Colonic mucosa (tissue), 4 donors: ENCODE data around the gene PGM5. TPM values are rescaled to one million over a fixed set of nuclear protein-coding genes. Genes with fewer than 3 reads are reported as not detected.

Experiments
- DNase-seq: peaks from one replicate; pipeline ENCODE4 v3.0.0-alpha.2; 2020
- H3K27ac ChIP-seq: fragments of 200-600 bp; one replicate; pipeline ENCODE4 v1.8.0; 2021
- H3K27me3 ChIP-seq: fragments of 200-600 bp; one replicate; pipeline ENCODE4 v1.8.0; 2021
- H3K36me3 ChIP-seq: fragments of 200-600 bp; one replicate; pipeline ENCODE4 v1.8.0; 2021
- H3K4me1 ChIP-seq: fragments of 200-600 bp; one replicate; pipeline ENCODE4 v1.8.0; 2021; ENCODE audit warnings: mild to moderate bottlenecking
- H3K4me3 ChIP-seq: fragments of 200-600 bp; one replicate; pipeline ENCODE4 v1.8.0; 2021
- H3K9ac ChIP-seq, 2 donors: one replicate each; pipeline ENCODE4 v1.7.0; 2013; ENCODE audit warnings: control low read depth in 2 of 2, low read depth in 2 of 2, low read length in 2 of 2
- H3K9me3 ChIP-seq: fragments of 200-600 bp; one replicate; pipeline ENCODE4 v1.8.0; 2021
- intact Hi-C: fragments of 100-400 bp; cut with DNase I; formaldehyde crosslinking; loops from one replicate; pipeline ENCODE4 v1.14.1; 2022
- total RNA-seq, 2 donors: library from RNA; stranded (reverse); fragmentation: NEBNext Ultra II Directional in 1 of 2; extraction: Animal tissue kit (Norgen Biotek cat#: 25700) in 1 of 2; gene quantifications; one replicate each; pipeline ENCODE4 v1.2.1, GENCODE V29; 2021
- TF ChIP-seq, protein P1 (sequence below): fragments of 200-600 bp; IDR thresholded peaks from one replicate; pipeline ENCODE4 v1.8.0; 2022; ENCODE audit warnings: antibody characterized with exemption, mild to moderate bottlenecking
- donor health status: healthy.
- donor health status: DM: no; HTN: no; CAD: no.
- donor health status: DM: no; HTN: no; CAD: no.

The PGM5 gene
- total RNA-seq, 2 donors from 2014 or later, result 7.7 to 48.6 TPM

DNA sequence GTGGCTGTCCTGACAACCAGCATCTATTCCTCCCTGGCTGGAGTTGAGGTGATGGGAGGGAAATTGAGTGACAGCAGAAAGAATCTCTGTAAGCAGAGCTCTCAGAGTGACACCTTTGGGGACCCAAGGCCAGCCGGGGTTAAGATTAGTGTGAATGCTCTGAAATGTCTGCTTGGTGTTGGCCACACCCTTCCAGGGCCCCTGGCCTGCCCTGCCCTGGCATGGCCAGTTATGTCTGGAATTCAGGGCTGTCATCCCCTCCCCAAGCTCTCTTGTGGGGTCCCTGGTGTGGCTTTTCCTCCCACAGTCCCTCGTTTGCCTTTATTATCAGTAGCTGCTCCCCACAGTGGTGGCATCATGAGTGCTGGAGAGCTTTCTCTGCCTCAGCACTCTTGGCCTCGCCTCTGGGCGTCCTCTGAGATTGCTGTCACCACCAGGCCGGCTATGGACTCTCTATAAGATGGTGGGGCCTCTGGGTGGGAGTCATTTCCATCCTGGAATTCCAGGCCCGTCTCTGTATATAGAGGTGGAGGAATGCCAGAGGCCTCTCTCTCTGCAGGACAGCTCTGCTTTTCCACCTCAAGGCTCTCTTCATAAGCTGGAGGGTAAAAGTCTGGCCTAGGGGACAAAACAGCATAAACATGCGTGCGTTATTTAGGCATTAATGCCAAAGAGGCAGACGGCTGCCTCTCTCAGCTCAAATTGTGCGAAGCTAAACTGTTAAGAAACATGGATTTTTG is 180.6 kb downstream of the PGM5 start:
- Histone ChIP-seq H3K36me3 (no peaks in the 10 kb centered on the region), H3K9me3 (no peaks in the 10 kb centered on the region), H3K4me3 (no peak overlapping the region), H3K9ac (no peak overlapping the region), H3K27me3 (no peaks in the 10 kb centered on the region), H3K27ac (no peak overlapping the region), H3K4me1 (no peaks in the 10 kb centered on the region)
- TF ChIP-seq, protein P1, sequence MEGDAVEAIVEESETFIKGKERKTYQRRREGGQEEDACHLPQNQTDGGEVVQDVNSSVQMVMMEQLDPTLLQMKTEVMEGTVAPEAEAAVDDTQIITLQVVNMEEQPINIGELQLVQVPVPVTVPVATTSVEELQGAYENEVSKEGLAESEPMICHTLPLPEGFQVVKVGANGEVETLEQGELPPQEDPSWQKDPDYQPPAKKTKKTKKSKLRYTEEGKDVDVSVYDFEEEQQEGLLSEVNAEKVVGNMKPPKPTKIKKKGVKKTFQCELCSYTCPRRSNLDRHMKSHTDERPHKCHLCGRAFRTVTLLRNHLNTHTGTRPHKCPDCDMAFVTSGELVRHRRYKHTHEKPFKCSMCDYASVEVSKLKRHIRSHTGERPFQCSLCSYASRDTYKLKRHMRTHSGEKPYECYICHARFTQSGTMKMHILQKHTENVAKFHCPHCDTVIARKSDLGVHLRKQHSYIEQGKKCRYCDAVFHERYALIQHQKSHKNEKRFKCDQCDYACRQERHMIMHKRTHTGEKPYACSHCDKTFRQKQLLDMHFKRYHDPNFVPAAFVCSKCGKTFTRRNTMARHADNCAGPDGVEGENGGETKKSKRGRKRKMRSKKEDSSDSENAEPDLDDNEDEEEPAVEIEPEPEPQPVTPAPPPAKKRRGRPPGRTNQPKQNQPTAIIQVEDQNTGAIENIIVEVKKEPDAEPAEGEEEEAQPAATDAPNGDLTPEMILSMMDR, result no peak
- intact Hi-C loops, result no loop called here
- no peak for DNase-seq

GRCh38 chr9:68537616-68537880 is 181.1 kb downstream of the PGM5 start:
- H3K4me3 ChIP-seq, result no peak overlapping the region
- no peak for DNase-seq
- no peaks in the 10 kb centered on the region for H3K4me1 ChIP-seq
- intact Hi-C loops, result no loop called here
- H3K9ac ChIP-seq, result no peak overlapping the region
- H3K36me3 ChIP-seq, result no peaks in the 10 kb centered on the region
- H3K27me3 ChIP-seq, result no peaks in the 10 kb centered on the region
- no peaks in the 10 kb centered on the region for H3K9me3 ChIP-seq
- no peak overlapping the region for H3K27ac ChIP-seq
- TF ChIP-seq, protein P1, result no peak

DNA sequence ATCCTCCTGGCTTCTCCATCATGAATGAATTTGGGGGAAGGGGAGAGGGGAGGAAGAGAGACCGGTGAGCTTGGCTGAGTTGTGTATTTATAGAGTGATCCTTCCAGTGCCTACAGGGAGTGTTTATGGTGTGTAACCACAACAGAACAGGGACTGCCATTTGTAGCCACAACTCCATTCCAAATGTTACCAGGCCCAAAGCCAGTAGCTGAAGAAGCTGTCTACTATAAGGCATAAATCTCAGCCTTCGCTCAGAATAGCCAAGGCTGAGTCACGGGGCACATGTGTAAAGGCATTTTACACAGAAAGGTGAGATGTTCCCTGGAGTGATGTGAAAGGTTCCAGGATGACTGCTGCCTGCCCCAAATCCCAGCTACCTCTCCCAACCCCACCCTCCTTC is 181.8 kb downstream of the PGM5 start:
- H3K4me3 ChIP-seq, result no peak overlapping the region
- no peak overlapping the region for H3K27ac ChIP-seq
- DNase-seq, result no peak
- no peaks in the 10 kb centered on the region for H3K36me3 ChIP-seq
- H3K27me3 ChIP-seq, result no peaks in the 10 kb centered on the region
- intact Hi-C loops, result no loop called here
- H3K9ac ChIP-seq, result no peak overlapping the region
- no peaks in the 10 kb centered on the region for H3K9me3 ChIP-seq
- TF ChIP-seq, protein P1, result no peak
- no peaks in the 10 kb centered on the region for H3K4me1 ChIP-seq

- peak within 1 kb of the TSS in 1 of 2 donors; percentile 71 for H3K9ac ChIP-seq
- no peaks in the 10 kb centered on the region for H3K27me3 ChIP-seq
- H3K36me3 ChIP-seq, result no peaks in the 10 kb centered on the region
- intact Hi-C loops, result no loop called here
- TF ChIP-seq, protein P1, result no peak
- no peak within 1 kb of the TSS for H3K4me3 ChIP-seq
- H3K9me3 ChIP-seq, result no peaks in the 10 kb centered on the region
- peak within 1 kb of the TSS; percentile 46 for H3K27ac ChIP-seq
- no peaks in the 10 kb centered on the region for H3K4me1 ChIP-seq
- no peak for DNase-seq
These were observed 184.5 kb downstream of the PGM5 start, which contains the start of gene TMEM252 for GRCh38 chr9:68540712-68541535. Gene TMEM252, minus strand, starts transcription at chr9:68540883. Its CDS starts 69 bp downstream, at chr9:68540814.

GRCh38 chr9:68541568-68541967 is 185.2 kb downstream of the PGM5 start:
- intact Hi-C loops, result no loop called here
- TF ChIP-seq, protein P1, result no peak
- Histone ChIP-seq H3K27ac (peak overlapping the region; percentile 46), H3K9ac (peak overlapping the region in 1 of 2 donors; percentile 71), H3K4me1 (no peaks in the 10 kb centered on the region), H3K36me3 (no peaks in the 10 kb centered on the region), H3K4me3 (no peak overlapping the region), H3K9me3 (no peaks in the 10 kb centered on the region), H3K27me3 (no peaks in the 10 kb centered on the region)
- DNase-seq, result no peak
